Neural cell (in vitro differentiated cells): ENCODE measurements around the gene MSANTD2. TPM values are rescaled to one million over a fixed set of nuclear protein-coding genes. Genes with fewer than 3 reads are reported as not detected.

Source experiments
- H2AFZ ChIP-seq: fragments of 200-600, 300-800 bp; sonication (generic), shearing (Covaris generic); 2 replicates; pipeline ENCODE4 v1.6.0; 2014; ENCODE audit warnings: low read depth, mild to moderate bottlenecking, antibody characterized with exemption, low read length, moderate library complexity
- H3F3A ChIP-seq: fragments of 200-600 bp; shearing (Covaris generic); 2 replicates; pipeline ENCODE4 v1.6.1; 2016; ENCODE audit warnings: mild to moderate bottlenecking, moderate library complexity, mixed read lengths, antibody characterized with exemption, low read length; ENCODE audit not compliant: insufficient read depth, poor library complexity, severe bottlenecking
- H3K27ac ChIP-seq: fragments of 200-600, 300-800 bp; sonication (generic), shearing (Covaris generic); 2 replicates; pipeline ENCODE4 v1.5.1; 2014; ENCODE audit warnings: mild to moderate bottlenecking, low read length, moderate library complexity
- H3K27me3 ChIP-seq: fragments of 300-800, 200-600 bp; sonication (generic), shearing (Covaris generic); 2 replicates; pipeline ENCODE4 v1.6.0; 2014; ENCODE audit warnings: mild to moderate bottlenecking, low read depth, low read length, moderate library complexity; ENCODE audit not compliant: insufficient read depth
- H3K36me3 ChIP-seq: fragments of 300-800, 200-600 bp; sonication (generic), shearing (Covaris generic); 2 replicates; pipeline ENCODE4 v1.5.1; 2014; ENCODE audit warnings: mild to moderate bottlenecking, antibody characterized with exemption, low read length, moderate library complexity; ENCODE audit not compliant: insufficient read depth
- H3K4me2 ChIP-seq: fragments of 300-800, 200-600 bp; sonication (generic), shearing (Covaris generic); 2 replicates; pipeline ENCODE4 v1.6.0; 2014; ENCODE audit warnings: mild to moderate bottlenecking, low read length
- H3K4me3 ChIP-seq: fragments of 300-800, 200-600 bp; sonication (generic), shearing (Covaris generic); 2 replicates; pipeline ENCODE4 v1.5.1; 2014; ENCODE audit warnings: mild to moderate bottlenecking, low read length, moderate library complexity
- H3K79me2 ChIP-seq: fragments of 200-600 bp; shearing (Covaris generic); replicated peaks from 2 replicates; pipeline ENCODE4 v1.6.0; 2014; ENCODE audit warnings: mild to moderate bottlenecking, low read length, moderate library complexity; ENCODE audit not compliant: insufficient read depth
- H3K9ac ChIP-seq: fragments of 300-800, 200-600 bp; sonication (generic), shearing (Covaris generic); 2 replicates; pipeline ENCODE4 v1.6.1; 2016; ENCODE audit warnings: mild to moderate bottlenecking, low read length, mixed read lengths
- H3K9me2 ChIP-seq: fragments of 200-600 bp; shearing (Covaris generic); 2 replicates; pipeline ENCODE4 v1.6.1; 2016; ENCODE audit warnings: mild to moderate bottlenecking, low read length, mixed read lengths; ENCODE audit not compliant: insufficient read depth
- H3K9me3 ChIP-seq: fragments of 200-600, 300-800 bp; sonication (generic), shearing (Covaris generic); 2 replicates; pipeline ENCODE4 v1.6.1; 2016; ENCODE audit warnings: mild to moderate bottlenecking, mixed run types, low read length, moderate library complexity, mixed read lengths
- H4K20me1 ChIP-seq: fragments of 200-600 bp; shearing (Covaris generic); 2 replicates; pipeline ENCODE4 v1.6.1; 2016; ENCODE audit warnings: mild to moderate bottlenecking, mixed run types; ENCODE audit not compliant: insufficient read depth
- EP300 ChIP-seq: fragments of 450-650 bp; conservative IDR thresholded peaks from 2 replicates; pipeline ENCODE4 v1.6.1; 2014; ENCODE audit warnings: antibody characterized with exemption, mild to moderate bottlenecking, moderate library complexity; ENCODE audit not compliant: poor library complexity, severe bottlenecking
- EZH2 ChIP-seq: fragments of 200-600, 300-800 bp; shearing (Covaris generic), sonication (generic); IDR thresholded peaks from 2 replicates; pipeline ENCODE4 v1.6.1; 2014; ENCODE audit warnings: antibody characterized with exemption, low read length, borderline replicate concordance, mild to moderate bottlenecking; ENCODE audit not compliant: insufficient read depth, poor library complexity, severe bottlenecking
- MXI1 ChIP-seq: fragments of 450-650 bp; conservative IDR thresholded peaks from 2 replicates; pipeline ENCODE4 v1.6.1; 2014; ENCODE audit warnings: antibody characterized with exemption, mild to moderate bottlenecking; ENCODE audit not compliant: poor library complexity, severe bottlenecking
- POLR2AphosphoS5 ChIP-seq: IDR thresholded peaks from 2 replicates; pipeline ENCODE4 v1.6.1; 2012
- RAD21 ChIP-seq: fragments of 450-650 bp; conservative IDR thresholded peaks from 2 replicates; pipeline ENCODE4 v1.6.1; 2014; ENCODE audit warnings: antibody characterized with exemption, mild to moderate bottlenecking, moderate library complexity
- SMC3 ChIP-seq: fragments of 450-650 bp; conservative IDR thresholded peaks from 2 replicates; pipeline ENCODE4 v1.6.1; 2014; ENCODE audit warnings: antibody characterized with exemption, mild to moderate bottlenecking, moderate library complexity; ENCODE audit not compliant: poor library complexity
- TAF1 ChIP-seq: IDR thresholded peaks from 2 replicates; pipeline ENCODE4 v1.6.1; 2012; ENCODE audit warnings: low read depth
- polyA plus RNA-seq: library from polyadenylated mRNA; depleted of rRNA; stranded (reverse); fragments of >200 nt; gene quantifications from 2 replicates; pipeline ENCODE4 v1.2.3, GENCODE V29; 2014
- TF ChIP-seq, protein P1 (sequence below): IDR thresholded peaks from 2 replicates; pipeline ENCODE4 v1.6.1; 2012; ENCODE audit warnings: borderline replicate concordance
- TF ChIP-seq, protein P2 (sequence below): fragments of 450-650 bp; IDR thresholded peaks from 2 replicates; pipeline ENCODE4 v1.5.1; 2014; ENCODE audit warnings: antibody characterized with exemption, mild to moderate bottlenecking, moderate library complexity; ENCODE audit not compliant: poor library complexity, severe bottlenecking

The MSANTD2 gene
- polyA plus RNA-seq, 1 donor from 2014 or later = 45.3 TPM

DNA sequence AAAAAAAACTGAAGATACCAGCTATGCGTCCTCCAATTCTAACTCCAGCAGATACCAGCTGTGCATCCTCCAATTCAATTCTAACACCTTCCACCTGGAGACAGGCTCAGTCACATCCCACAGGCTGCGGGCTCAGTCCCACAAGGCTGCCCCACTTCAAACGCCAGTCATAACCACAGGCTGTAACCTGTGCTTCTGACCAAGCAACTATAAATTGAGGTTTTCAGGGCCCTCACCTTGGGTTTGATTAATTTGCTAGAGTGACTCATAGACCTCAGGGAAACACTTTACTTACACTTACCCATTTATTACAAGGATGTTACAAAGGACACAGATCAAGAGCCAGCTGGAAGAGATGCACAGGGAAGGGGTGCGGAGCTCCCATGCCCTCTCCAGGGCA, 32.4 kb upstream of the MSANTD2 start:
- H3K27me3 ChIP-seq = no peaks in the 10 kb centered on the region
- H4K20me1 ChIP-seq = no peaks in the 10 kb centered on the region
- no peak overlapping the region for H3K27ac ChIP-seq
- H3K79me2 ChIP-seq = no peaks in the 10 kb centered on the region
- no peak overlapping the region for H2AFZ ChIP-seq
- no peaks in the 10 kb centered on the region for H3F3A ChIP-seq
- no peaks in the 10 kb centered on the region for H3K9me3 ChIP-seq
- no peaks in the 10 kb centered on the region for H3K9me2 ChIP-seq
- no peak overlapping the region for H3K4me2 ChIP-seq
- no peak overlapping the region for H3K4me3 ChIP-seq
- TF ChIP-seq POLR2AphosphoS5 (no peak), RAD21 (no peak), MXI1 (no peak)
- no peak overlapping the region for H3K9ac ChIP-seq
- no peaks in the 10 kb centered on the region for H3K36me3 ChIP-seq

DNA sequence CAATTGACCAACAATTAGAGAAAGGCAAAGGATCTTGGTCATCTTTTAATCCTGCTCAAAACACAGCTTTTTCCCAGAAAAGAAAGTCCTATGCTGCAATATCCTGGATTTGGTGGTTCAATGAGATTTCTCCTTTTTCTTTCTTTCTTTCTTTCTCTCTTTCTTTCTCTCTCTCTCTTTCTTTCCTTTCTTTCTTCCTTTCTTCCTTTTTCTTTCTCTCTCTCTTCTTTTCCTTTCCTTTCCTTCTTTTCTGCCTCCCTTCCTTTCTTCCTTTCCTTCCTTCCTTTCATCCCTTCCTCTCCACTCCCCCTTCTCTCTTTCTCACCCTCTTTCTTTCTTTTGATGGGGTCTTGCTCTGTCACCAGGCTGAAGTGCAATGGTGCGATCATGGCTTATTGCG, 31.7 kb upstream of the MSANTD2 start:
- H3K4me3 ChIP-seq = no peak overlapping the region
- H3K27me3 ChIP-seq = no peaks in the 10 kb centered on the region
- no peaks in the 10 kb centered on the region for H3K9me2 ChIP-seq
- no peak overlapping the region for H3K27ac ChIP-seq
- no peaks in the 10 kb centered on the region for H3K9me3 ChIP-seq
- H3K4me2 ChIP-seq = no peak overlapping the region
- TF ChIP-seq POLR2AphosphoS5 (no peak), MXI1 (no peak)
- no peak overlapping the region for H2AFZ ChIP-seq
- no peaks in the 10 kb centered on the region for H3K36me3 ChIP-seq
- no peaks in the 10 kb centered on the region for H3F3A ChIP-seq
- H4K20me1 ChIP-seq = no peaks in the 10 kb centered on the region
- no peak overlapping the region for H3K9ac ChIP-seq
- no peaks in the 10 kb centered on the region for H3K79me2 ChIP-seq

GRCh38 chr11:124830749-124831148, 30.5 kb upstream of the MSANTD2 start:
- Histone ChIP-seq H3K9me2 (no peaks in the 10 kb centered on the region), H3K4me3 (no peak overlapping the region), H3K79me2 (no peaks in the 10 kb centered on the region), H3K36me3 (no peaks in the 10 kb centered on the region), H4K20me1 (no peaks in the 10 kb centered on the region), H3K9ac (no peak overlapping the region), H2AFZ (no peak overlapping the region), H3K27me3 (no peaks in the 10 kb centered on the region), H3F3A (no peaks in the 10 kb centered on the region), H3K9me3 (no peaks in the 10 kb centered on the region), H3K27ac (no peak overlapping the region), H3K4me2 (no peak overlapping the region)
- TF ChIP-seq SMC3 (no peak), EZH2 (no peak), RAD21 (no peak), MXI1 (no peak), POLR2AphosphoS5 (no peak), EP300 (no peak), TAF1 (no peak)
- TF ChIP-seq, protein P1, sequence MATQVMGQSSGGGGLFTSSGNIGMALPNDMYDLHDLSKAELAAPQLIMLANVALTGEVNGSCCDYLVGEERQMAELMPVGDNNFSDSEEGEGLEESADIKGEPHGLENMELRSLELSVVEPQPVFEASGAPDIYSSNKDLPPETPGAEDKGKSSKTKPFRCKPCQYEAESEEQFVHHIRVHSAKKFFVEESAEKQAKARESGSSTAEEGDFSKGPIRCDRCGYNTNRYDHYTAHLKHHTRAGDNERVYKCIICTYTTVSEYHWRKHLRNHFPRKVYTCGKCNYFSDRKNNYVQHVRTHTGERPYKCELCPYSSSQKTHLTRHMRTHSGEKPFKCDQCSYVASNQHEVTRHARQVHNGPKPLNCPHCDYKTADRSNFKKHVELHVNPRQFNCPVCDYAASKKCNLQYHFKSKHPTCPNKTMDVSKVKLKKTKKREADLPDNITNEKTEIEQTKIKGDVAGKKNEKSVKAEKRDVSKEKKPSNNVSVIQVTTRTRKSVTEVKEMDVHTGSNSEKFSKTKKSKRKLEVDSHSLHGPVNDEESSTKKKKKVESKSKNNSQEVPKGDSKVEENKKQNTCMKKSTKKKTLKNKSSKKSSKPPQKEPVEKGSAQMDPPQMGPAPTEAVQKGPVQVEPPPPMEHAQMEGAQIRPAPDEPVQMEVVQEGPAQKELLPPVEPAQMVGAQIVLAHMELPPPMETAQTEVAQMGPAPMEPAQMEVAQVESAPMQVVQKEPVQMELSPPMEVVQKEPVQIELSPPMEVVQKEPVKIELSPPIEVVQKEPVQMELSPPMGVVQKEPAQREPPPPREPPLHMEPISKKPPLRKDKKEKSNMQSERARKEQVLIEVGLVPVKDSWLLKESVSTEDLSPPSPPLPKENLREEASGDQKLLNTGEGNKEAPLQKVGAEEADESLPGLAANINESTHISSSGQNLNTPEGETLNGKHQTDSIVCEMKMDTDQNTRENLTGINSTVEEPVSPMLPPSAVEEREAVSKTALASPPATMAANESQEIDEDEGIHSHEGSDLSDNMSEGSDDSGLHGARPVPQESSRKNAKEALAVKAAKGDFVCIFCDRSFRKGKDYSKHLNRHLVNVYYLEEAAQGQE = no peak
- TF ChIP-seq, protein P2, sequence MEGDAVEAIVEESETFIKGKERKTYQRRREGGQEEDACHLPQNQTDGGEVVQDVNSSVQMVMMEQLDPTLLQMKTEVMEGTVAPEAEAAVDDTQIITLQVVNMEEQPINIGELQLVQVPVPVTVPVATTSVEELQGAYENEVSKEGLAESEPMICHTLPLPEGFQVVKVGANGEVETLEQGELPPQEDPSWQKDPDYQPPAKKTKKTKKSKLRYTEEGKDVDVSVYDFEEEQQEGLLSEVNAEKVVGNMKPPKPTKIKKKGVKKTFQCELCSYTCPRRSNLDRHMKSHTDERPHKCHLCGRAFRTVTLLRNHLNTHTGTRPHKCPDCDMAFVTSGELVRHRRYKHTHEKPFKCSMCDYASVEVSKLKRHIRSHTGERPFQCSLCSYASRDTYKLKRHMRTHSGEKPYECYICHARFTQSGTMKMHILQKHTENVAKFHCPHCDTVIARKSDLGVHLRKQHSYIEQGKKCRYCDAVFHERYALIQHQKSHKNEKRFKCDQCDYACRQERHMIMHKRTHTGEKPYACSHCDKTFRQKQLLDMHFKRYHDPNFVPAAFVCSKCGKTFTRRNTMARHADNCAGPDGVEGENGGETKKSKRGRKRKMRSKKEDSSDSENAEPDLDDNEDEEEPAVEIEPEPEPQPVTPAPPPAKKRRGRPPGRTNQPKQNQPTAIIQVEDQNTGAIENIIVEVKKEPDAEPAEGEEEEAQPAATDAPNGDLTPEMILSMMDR = no peak
